GM18526 (cell line): ENCODE data around the gene DELE1.

ENCODE experiments used
- POLR2A ChIP-seq: IDR thresholded peaks from 3 replicates; pipeline ENCODE4 v1.6.1; 2011; ENCODE audit not compliant: insufficient read length; ENCODE audit errors: extremely low read depth

Gene DELE1

DNA sequence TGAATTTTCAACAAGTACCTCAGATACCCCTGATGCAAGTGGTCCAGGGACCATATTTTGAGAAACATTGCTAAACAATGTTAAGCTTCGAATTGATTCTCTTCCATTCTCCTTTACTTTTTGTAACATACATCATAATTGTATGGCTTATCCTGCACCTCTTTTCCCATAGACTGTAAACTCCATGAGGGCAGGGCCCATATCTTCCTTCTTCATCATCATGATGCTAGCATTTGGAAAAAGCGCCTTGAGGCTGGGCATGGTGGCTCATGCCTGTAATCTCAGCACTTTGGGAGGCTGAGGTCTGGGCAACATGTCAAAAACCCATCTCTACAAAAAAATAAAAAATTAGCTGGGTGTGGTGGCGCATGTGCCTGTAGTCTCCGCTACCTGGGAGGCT, 14.5 kb upstream of the DELE1 start:
- TF ChIP-seq POLR2A = no peak

DNA sequence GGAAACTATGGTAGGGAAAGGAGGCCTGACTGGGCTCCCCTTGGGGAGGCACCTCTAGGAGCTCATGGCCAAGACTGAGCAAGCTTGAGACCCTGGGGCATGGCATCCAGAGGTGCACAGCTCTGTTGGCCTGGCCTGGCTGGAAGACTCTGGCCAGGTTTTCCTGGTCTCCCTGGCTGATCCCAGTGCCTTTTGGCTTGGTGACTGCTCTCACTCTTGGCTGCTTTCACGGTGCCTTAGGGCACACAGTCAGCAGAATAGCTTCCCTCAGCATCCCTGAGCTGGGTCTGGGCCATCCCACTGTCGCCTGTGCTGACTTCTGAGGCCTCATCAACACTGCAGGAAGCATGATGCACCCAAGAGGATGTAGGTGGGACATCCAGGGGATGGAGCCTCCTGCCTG, 13.4 kb upstream of the DELE1 start:
- no peak for TF ChIP-seq POLR2A

DNA sequence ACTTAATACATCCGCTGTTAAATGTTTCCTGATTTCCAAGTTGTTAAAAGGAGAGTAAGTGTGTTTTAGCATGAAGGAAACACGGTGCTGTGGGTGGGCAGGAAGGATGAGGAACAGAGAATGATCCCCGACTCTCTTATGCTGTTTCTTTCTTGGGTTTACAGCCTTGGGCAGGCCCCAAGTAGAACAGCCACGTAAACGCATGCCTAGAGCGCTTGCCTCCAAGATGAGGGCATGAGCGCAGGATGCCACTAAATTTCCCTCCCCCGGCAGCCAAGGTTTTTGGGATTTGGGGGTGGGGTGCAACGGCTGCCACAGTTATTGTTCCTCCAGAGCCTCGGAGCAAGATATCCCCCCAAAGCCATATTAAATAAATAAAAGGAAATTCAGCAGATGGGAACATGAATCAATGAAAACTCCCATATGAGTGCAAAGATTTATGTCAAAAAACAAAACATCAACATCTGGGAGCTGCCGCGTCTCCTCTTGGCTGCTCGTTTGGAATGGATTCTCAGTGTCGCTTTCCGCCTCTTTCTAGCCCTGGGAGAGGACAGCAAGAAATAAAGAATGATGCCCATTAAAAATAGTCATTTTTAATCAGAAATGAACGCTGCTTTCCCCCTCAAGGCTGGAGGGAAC, 10.0 kb upstream of the DELE1 start:
- no peak for TF ChIP-seq POLR2A

DNA sequence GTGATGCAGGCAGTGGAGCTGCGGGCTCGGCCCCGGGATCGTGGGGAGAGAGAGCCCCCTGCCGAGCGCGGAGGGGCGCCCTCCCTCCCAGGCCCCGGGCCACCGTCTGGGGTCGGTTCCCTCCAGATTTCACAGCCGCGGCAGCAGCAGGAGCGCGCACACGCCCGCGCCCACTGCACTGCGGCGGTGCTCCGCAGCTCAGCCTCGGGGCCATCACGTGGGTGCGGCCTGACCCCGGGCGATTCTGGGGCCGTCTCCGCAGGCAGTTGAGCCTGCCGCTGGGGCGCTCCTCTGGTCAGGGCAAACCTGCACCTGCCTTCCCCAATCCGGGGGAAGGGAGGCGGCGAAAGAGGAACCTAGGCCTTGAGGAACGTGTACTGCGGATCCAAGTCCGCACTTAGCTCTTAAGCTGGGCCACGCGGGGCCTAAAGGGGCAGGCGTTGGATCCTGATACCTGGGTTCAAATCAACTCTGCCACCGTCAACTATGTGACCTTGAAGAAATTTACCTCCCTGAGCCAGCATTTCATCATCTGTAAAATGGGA, 9.4 kb upstream of the DELE1 start:
- no peak for TF ChIP-seq POLR2A

DNA sequence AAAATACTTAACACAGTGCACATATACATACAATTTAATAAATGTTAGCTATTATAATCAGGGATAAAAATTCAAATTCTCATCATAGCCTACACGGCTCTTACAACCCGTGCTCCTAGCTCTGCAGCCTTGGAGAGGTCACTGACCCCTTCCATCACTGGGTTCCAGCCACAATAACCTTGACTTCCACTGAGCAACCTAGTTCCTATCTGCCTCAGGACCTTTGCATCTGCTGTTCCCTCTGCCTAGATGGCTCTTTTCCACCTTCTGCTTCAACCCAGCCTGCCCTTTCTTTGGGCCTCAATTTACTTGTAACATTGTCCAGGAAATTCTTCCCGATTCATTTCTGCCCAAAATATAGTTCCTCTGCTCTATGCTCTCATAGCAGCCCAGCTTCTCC, 8.9 kb upstream of the DELE1 start:
- TF ChIP-seq POLR2A = no peak

DNA sequence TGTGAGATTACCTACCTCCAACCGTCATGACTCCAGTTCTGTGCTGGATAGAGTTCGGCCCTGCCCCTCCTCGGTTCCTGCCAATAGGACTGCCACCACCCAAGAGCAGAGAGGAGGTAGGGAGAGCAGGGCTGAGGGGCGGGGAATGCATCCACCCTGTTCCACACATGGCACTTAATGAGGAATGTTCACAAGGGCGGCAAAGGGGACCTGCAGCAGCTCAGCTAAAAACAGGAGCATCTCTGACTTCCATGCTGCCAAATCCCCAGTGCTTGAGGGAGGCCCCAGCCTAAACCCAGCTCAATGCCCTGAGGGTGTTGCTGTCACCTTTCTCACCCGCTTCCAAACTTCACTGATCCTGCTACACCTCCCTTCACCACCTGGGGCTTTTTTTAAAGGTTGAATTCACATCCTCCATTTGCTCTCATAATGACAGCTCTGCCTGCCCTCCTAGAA, 7.8 kb upstream of the DELE1 start:
- TF ChIP-seq POLR2A = no peak

DNA sequence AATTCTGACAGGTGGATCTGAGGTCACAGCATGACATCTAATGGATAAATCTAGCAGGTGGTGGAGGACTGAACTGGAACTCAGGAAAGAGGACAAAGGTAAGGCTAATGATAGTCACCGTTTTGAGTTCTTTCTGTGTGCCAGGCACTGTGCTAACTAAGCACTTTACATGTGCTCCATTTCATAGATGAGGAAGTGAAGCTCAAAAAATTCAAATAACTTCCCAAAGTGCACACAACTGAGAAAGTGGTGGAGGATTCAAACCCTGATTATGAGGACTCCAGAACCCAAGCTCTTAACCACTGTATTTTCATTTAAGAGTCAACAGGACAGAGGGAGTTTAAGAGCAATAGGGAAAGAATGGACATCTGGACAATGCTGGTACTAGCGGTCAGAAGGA, 7.1 kb upstream of the DELE1 start:
- no peak for TF ChIP-seq POLR2A

DNA sequence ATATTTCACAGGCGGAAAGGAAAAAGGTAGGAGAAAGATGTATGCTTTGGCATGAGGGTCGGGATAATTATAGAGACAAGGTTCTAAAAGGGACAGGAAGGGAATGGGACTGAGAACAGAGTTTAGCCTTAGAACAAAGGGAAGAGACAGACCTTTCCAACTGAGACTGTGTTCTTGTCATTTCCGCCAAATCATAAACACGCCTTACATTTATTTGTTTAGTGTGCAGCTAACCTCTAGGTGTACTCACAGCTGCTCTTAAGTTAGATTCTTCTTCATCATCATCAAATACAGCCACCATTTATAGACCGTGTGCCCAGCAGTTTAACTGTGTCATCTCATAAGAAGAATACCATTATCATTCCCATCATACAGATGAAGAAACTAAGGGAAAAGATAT, 5.9 kb upstream of the DELE1 start:
- no peak for TF ChIP-seq POLR2A

DNA sequence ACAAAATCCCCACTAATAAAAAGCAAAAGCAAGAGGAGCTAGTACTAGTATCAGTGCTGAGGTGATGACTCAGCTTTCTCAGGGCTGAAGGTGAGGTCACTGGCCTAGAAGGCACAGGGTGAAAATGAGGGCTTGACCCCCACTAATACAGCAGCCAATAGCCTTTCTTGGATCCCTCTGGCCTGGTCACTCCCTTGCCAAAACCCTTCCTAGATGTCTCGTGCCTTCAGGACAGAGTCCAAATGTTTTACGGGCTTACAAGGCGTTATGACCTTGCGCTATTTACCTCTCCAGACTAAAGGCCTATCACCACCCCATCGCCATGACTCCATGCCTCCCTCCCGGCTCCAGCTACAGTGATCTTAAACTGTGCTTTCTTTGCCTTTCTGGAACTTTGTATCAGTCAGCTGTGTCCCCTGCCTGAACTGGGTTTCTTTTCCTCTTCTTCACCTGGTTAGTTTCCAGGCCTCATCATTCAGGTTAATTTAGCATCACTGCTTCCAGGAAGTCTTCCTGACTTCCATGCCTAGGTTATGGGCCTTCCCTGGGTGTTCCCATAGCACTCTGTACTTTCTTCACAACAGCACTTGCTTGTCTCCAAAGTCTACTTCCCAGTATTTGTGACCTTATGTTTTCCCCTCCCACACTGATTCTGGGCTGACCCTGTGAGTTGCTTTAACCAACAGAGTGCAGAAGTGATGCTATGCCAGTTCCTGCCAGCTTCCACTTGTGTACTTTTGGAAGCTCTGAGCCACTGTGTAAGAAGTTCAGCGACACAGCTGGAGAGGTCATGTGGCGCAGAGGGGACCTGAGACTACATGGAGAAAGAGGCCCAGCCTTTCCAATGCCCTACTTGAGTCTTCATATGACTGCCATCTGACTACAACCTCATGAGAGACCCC, 4.2 kb upstream of the DELE1 start:
- TF ChIP-seq POLR2A = no peak

DNA sequence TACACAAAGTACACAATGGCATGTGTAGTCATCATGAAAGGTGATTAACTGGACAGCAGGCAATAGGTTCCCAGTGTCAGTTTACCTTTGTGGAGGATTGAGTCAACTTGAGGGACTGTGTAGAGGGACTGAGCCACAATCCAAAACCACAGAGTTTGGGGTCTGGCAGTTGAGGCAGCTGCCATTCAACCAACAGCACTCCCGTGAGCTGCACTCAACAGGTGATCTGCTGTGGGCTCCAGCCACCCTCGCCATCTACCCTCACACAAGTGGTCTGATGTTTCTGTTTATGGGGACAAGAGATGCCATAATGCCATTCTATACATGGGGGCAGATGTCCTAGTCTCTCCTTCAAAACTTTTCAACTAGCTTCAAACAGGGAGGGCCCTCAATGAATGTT, 2.9 kb upstream of the DELE1 start:
- no peak for TF ChIP-seq POLR2A

DNA sequence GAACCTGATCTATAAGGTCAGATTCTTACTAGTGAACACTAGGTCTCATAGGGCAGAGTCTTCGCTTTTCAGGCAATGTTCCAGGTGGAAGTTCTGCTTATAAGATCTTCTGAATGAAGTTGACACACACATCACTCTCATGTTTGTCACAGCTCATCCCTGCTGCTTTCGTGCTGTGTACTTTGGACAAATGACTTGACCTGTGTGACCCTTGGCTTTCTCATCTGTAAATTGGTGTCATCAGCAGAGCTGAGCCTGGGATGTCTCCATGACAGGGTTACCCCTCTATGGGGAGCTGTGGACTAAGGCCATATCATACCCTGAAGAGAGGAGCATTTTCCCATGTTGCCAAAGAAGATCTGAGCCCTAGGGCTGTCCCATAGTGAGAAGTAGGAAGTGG, 2.8 kb downstream of the DELE1 start:
- no peak for TF ChIP-seq POLR2A

DNA sequence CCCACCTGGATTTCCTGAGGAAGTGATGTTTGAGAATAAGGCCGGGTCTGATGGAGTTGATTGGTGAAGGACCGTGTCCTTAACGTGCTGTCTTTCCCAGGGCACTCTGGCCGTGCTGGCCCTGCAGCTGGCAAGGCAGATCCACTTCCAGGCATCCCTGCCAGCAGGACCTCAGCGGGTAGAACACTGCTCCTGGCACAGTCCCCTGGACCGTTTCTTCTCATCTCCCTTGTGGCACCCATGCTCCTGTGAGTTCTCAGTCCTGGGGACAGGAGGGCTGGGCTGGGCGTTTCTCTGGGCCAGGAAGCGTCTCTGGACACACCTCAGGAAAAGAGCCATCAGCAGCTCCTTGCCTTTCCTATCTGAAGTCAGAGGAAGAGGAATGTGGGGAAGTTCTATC, 4.4 kb downstream of the DELE1 start:
- TF ChIP-seq POLR2A = no peak

DNA sequence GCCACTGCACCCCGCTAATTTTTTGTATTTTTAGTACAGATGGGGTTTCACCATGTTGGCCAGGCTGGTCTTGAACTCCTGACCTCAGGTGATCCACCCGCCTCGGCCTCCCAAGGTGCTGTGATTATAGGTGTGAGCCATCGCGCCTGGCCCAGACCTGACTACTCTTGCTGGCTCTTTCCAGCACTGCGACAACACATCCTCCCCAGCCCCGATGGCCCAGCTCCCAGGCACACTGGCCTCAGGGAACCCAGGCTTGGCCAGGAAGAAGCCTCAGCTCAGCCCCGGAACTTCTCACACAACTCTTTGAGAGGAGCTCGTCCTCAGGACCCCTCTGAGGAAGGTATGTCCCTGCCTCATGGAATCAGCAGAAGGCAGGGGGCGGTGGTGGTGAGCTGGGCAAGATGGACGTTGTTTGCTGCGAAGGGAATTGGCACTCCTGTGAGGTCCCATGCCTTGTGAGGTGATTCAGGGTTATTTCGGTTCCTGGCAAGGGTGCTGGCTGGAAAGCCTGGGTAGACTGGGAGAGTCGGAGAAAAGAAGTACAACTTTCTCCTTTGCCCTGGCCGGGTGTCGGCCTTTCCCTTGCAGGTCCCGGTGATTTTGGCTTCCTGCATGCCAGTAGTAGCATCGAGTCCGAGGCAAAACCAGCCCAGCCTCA, 5.9 kb downstream of the DELE1 start:
- TF ChIP-seq POLR2A = no peak

DNA sequence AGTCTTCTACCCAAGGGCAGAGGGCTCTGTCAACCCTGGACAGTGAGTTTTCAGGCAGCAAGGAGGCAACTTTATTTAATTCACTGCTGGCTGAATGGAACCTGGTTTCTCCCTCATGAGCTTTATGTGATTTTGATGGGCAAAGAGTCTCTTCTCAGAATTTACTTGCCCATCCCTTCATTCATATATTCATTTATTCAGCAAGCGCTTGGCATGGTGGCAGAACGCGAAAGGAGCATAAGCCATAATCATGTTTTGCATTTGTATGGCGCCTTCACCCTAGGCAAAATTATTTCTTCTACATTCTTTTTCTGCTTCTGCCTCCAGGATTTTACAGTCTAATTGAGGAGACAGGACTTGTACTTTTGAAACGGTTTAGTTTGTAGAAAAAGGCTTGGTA, 8.0 kb downstream of the DELE1 start:
- no peak for TF ChIP-seq POLR2A

DNA sequence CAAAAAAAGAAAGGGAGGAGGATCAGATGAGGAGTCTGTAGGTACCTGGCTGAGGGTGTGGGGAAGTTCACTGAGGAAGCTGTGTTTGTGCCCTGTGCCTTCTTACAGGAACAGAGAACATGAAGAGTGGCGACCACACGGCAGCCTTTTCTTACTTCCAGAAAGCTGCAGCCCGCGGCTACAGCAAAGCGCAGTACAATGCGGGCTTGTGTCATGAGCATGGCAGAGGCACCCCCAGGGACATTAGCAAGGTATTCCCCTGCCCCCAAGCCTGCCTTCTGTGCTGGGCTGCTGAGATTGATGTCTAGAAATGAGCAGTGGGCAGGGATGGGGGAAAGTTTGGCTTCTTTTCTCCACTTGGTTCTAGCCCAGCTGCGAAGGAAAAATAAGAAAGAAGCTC, 9.5 kb downstream of the DELE1 start:
- TF ChIP-seq POLR2A = no peak
